ENCODE data around the gene KRTAP5-2. TPM values are rescaled to one million over a fixed set of nuclear protein-coding genes. Genes with fewer than 3 reads are reported as not detected.

Gene KRTAP5-2
- total RNA-seq, 1 donor = not detected

GRCh38 chr11:1636291-1636950, 38.3 kb upstream of the KRTAP5-2 start:
- no peak for DNase-seq (ENCODE audit: low read depth)
- TF ChIP-seq, protein P1, sequence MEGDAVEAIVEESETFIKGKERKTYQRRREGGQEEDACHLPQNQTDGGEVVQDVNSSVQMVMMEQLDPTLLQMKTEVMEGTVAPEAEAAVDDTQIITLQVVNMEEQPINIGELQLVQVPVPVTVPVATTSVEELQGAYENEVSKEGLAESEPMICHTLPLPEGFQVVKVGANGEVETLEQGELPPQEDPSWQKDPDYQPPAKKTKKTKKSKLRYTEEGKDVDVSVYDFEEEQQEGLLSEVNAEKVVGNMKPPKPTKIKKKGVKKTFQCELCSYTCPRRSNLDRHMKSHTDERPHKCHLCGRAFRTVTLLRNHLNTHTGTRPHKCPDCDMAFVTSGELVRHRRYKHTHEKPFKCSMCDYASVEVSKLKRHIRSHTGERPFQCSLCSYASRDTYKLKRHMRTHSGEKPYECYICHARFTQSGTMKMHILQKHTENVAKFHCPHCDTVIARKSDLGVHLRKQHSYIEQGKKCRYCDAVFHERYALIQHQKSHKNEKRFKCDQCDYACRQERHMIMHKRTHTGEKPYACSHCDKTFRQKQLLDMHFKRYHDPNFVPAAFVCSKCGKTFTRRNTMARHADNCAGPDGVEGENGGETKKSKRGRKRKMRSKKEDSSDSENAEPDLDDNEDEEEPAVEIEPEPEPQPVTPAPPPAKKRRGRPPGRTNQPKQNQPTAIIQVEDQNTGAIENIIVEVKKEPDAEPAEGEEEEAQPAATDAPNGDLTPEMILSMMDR (IDR thresholded peaks at IDR 0.05; ENCODE audit: insufficient read depth, low read depth, low read length) = no peak
- no peak overlapping the region for H3K4me3 ChIP-seq (ENCODE audit: low read depth, low read length)

GRCh38 chr11:1633864-1634263, 35.8 kb upstream of the KRTAP5-2 start:
- TF ChIP-seq, protein P1 (IDR thresholded peaks at IDR 0.05; ENCODE audit: insufficient read depth, low read depth, low read length) = no peak
- no peak overlapping the region for H3K4me3 ChIP-seq (ENCODE audit: low read depth, low read length)
- DNase-seq (ENCODE audit: low read depth) = no peak

DNA sequence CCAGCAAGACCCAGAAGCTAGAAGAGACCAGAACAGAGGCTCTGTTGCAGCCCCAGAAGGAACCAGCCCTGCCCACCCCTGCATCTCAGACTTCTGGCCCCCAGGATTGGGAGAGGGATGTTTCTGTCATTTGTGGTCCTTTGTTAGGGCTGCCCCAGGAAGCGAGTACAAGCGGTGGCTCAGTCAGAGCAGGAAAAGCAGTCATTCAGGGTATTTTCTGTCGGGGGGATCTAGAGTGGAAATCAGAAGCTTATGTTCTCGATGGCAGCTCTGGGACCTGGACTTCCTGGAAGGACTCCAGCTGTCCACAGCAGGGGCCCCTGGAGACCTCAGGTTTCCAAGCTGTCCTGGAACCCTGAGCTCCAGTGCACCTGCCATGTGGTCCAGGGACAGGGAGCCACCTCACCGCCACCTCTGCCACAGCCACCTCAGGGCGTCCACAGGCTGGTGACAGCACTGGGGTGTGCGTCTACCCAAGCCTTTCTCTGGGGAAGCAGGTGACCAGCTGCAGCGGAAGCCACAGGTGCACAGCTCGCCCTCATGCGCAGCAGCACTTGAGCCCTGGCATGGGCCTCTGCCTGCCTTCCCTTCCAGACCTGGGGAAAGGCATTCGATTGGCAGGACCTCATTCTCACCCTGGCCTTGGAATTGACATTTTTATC, 34.1 kb upstream of the KRTAP5-2 start:
- DNase-seq (ENCODE audit: low read depth) = no peak
- TF ChIP-seq, protein P1 (IDR thresholded peaks at IDR 0.05; ENCODE audit: insufficient read depth, low read depth, low read length) = no peak
- H3K4me3 ChIP-seq (ENCODE audit: low read depth, low read length) = no peak overlapping the region

DNA sequence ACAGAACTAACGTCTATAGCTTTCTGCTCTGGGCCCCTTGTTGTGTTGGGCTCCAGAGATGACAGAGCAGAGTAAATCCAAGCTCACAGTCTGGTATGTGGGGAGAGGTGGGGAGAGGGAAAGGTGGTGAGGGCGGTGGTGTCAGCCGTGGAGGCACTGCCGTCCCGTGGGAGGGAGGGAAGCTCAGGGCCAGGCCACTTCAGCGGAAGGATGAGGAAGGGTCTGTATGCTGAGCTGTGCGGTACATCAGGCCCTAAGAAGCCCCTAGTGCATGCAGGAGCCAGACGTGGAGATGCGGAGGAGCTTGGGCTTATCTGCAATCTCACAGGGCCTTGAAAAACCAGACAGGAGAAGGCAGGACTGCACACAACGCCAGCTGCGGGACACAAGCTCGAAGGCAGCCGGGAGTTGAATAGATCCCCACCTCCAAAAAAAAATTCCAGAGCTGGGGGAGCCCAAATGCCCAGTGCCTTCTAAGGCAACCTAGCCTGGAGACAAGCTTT, 33.0 kb upstream of the KRTAP5-2 start:
- no peak for DNase-seq (ENCODE audit: low read depth)
- TF ChIP-seq, protein P1 (IDR thresholded peaks at IDR 0.05; ENCODE audit: insufficient read depth, low read depth, low read length) = no peak
- no peak overlapping the region for H3K4me3 ChIP-seq (ENCODE audit: low read depth, low read length)

DNA sequence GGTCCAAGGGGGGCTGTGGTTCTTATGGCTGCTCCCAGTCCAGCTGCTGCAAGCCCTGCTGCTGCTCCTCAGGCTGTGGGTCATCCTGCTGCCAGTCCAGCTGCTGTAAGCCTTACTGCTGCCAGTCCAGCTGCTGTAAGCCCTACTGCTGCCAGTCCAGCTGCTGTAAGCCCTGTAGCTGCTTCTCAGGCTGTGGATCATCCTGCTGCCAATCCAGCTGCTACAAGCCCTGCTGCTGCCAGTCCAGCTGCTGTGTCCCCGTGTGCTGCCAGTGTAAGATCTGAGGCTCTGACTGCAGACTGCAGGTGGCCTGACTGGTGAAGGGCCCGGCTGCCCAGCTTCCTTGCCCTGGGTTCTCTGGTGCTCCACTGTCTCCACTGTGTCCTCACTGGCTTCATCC, 32.2 kb upstream of the KRTAP5-2 start:
- no peak for DNase-seq (ENCODE audit: low read depth)
- TF ChIP-seq, protein P1 (IDR thresholded peaks at IDR 0.05; ENCODE audit: insufficient read depth, low read depth, low read length) = no peak

GRCh38 chr11:1629326-1630185, 31.5 kb upstream of the KRTAP5-2 start, which contains the start of gene KRTAP5-5:
KRTAP5-5 (plus strand) TSS chr11:1629775; CDS start chr11:1629841, 66 bp downstream.
- DNase-seq (ENCODE audit: low read depth) = no peak
- TF ChIP-seq, protein P1 (IDR thresholded peaks at IDR 0.05; ENCODE audit: insufficient read depth, low read depth, low read length) = no peak
- no peak within 1 kb of the TSS for H3K4me3 ChIP-seq (ENCODE audit: low read depth, low read length)

More for the DNA sequence above, 32.2 kb upstream of the KRTAP5-2 start:
- H3K4me3 ChIP-seq (ENCODE audit: low read depth, low read length) = no peak overlapping the region
